SH-SY5Y (cell line): ENCODE measurements around the gene PRM3.

ENCODE experiments used
- GATA2 ChIP-seq: IDR thresholded peaks from 2 replicates; pipeline ENCODE4 v1.6.1; 2011; ENCODE audit warnings: mild to moderate bottlenecking, low read depth, low read length
- GATA3 ChIP-seq: IDR thresholded peaks from 2 replicates; pipeline ENCODE4 v1.6.1; 2011; ENCODE audit warnings: low read depth, mild to moderate bottlenecking, low read length, moderate library complexity

GRCh38 chr16:11231367-11231970 is 42.0 kb downstream of the PRM3 start:
- TF ChIP-seq GATA2 = no peak
- TF ChIP-seq GATA3 = no peak
